ENCODE results near the gene SBF2. TPM values are rescaled to one million over a fixed set of nuclear protein-coding genes. Genes with fewer than 3 reads are reported as not detected.
A peak's percentile ranks its signal among the peaks of the same experiment; 100 is the strongest.
"Not testable (repeated sequence)": the region's sequence is repeated elsewhere in the genome, so short reads cannot be mapped to it uniquely, and the experiment has no call there.

The SBF2 gene
- total RNA-seq, 4 donors from 2014 or later: 20.6 to 48.6 (median 26.0) TPM

DNA sequence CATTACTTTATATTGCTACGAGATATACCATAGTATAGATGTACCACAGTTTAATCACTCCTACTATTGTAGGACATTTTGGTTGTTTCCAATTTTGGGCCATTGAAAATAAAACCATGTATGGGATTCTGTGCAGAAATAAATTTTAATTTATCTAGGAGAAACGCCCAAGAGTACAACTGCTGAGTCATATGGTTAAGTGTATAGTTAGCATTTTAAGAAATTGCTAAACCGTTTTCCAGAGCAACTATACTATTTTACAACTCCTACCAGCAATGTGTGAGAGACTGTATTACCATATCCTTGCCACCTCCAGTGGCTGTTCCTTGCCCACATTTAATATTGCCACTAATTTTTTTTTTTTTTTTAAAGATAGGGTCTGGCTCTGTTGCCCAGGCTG lies 163.1 kb downstream of the SBF2 start:
- TF ChIP-seq, protein P1, sequence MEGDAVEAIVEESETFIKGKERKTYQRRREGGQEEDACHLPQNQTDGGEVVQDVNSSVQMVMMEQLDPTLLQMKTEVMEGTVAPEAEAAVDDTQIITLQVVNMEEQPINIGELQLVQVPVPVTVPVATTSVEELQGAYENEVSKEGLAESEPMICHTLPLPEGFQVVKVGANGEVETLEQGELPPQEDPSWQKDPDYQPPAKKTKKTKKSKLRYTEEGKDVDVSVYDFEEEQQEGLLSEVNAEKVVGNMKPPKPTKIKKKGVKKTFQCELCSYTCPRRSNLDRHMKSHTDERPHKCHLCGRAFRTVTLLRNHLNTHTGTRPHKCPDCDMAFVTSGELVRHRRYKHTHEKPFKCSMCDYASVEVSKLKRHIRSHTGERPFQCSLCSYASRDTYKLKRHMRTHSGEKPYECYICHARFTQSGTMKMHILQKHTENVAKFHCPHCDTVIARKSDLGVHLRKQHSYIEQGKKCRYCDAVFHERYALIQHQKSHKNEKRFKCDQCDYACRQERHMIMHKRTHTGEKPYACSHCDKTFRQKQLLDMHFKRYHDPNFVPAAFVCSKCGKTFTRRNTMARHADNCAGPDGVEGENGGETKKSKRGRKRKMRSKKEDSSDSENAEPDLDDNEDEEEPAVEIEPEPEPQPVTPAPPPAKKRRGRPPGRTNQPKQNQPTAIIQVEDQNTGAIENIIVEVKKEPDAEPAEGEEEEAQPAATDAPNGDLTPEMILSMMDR (IDR thresholded peaks at IDR 0.05): no peak
- no peak for TF ChIP-seq POLR2A (IDR thresholded peaks at IDR 0.05)
- no peak overlapping the region for H3K27ac ChIP-seq
- 70 to 76% methylated on average over 3 of the region's 3 CpGs for WGBS, 2 donors
- no peaks in the 10 kb centered on the region for H3K36me3 ChIP-seq
- no peak for DNase-seq
- H3K4me3 ChIP-seq: no peak overlapping the region
- peaks cover 0 to 4% (median 0%) of the 10 kb centered on the region in 3 donors for H3K4me1 ChIP-seq
- intact Hi-C loops (cut with DNase I): no loop called here
- H3K9me3 ChIP-seq: no peaks in the 10 kb centered on the region
- H3K27me3 ChIP-seq: no peaks in the 10 kb centered on the region

DNA sequence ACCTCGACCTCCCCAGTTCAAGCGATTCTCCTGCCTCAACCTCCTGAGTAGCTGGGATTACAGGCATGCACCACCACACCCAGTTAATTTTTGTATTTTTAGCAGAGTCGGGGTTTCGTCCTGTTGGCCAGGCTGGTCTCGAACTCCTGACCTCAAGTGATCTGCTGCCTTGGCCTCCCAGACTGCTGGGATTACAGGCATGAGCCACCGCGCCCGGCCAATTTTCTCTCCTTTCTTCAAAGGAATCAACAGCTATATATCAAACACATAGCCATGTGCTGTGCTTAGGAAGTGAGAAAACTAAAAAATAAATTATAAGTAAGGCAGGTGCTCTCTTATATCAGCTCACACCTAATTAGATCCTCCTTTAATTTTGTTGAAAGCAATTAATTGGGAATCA lies 164.8 kb downstream of the SBF2 start:
- DNase-seq; H3K4me3 ChIP-seq; H3K36me3 ChIP-seq; H3K4me1 ChIP-seq; intact Hi-C loops (cut with DNase I); H3K9me3 ChIP-seq; H3K27ac ChIP-seq; H3K27me3 ChIP-seq: not testable (repeated sequence)
- 91 to 93% methylated on average over 8 of the region's 8 CpGs for WGBS, 2 donors

DNA sequence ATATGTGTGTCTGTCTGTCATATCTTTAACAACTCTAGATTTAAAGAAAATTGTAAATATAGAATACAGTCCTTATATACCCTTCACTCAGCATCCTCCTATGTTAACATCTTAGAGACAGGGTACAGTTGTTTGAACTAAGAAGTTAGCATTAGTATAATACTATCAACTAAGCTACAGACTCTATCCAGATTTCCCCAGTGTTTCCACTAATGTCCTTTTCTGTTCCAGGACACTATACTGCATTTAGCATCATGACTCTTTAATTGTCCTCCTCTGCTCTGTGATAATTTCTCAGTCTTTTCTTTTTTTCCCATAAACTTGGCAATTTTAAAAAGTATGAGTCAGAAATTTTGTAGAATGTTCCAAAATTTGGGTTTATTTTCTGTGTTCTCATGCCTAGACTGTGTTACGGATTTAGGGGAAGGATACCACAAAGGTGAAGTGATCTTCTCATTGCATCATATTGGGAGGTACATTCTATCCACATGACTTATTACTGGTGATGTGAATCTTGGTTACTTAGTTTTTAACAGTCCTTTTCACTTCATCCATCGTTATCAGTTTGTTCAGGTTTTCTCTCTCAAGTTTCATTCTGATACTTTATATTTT lies 168.4 kb downstream of the SBF2 start:
- peaks cover 0 to 34% (median 12%) of the 10 kb centered on the region in 3 donors for H3K4me1 ChIP-seq
- intact Hi-C loops (cut with DNase I): no loop called here
- no peaks in the 10 kb centered on the region for H3K36me3 ChIP-seq
- no peaks in the 10 kb centered on the region for H3K27me3 ChIP-seq
- no peak overlapping the region for H3K27ac ChIP-seq
- no peak for TF ChIP-seq POLR2A (IDR thresholded peaks at IDR 0.05)
- TF ChIP-seq, protein P1 (IDR thresholded peaks at IDR 0.05): no peak
- WGBS, 2 donors: 63 to 73% methylated on average over 2 of the region's 2 CpGs
- no peaks in the 10 kb centered on the region for H3K9me3 ChIP-seq
- no peak for DNase-seq
- H3K4me3 ChIP-seq: no peak overlapping the region

DNA sequence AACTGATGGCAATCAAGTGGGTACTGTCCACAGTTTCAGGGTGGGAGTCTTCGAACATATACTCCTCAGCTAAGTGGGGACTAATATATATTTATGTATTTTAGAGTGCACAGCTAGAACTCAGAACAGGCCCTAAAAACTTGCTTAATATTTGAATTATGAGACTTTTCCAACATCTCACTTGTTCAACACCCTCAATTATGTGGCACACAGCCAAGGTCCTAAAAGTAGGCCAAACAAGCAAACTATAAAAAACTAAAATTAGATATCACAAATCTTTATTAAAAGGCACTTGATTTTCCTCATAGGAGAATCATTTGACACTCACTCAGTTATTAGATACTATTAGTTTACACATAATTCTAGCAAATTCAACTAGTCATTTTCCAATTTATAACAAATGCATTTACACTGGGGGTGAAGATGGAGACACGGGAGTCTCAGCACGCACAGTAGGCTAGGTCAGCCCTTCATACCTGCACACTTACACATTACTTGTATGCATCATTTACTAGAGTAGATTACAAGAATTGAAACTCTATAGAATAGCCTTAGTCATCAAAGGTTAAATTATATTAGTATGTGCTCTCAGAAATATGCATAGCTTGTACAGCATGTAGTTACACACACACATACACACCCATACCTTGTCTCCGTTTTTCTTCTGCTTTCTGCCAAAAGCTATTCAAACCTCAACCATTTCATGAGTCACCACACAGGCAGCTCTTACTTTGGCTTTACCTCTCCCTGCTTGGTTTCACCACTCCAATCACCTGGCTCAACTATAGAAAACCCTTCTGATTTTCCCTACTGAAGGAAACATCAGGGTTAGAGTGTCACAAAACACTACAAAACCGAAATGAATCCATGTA lies 171.5 kb downstream of the SBF2 start:
- Histone ChIP-seq H3K4me3 (no peak overlapping the region), H3K4me1 (peaks cover 0 to 61% (median 25%) of the 10 kb centered on the region in 3 donors), H3K9me3 (no peaks in the 10 kb centered on the region), H3K27ac (peak overlapping the region; percentile 6 to 76 (median 58)), H3K36me3 (no peaks in the 10 kb centered on the region), H3K27me3 (no peaks in the 10 kb centered on the region)
- intact Hi-C loops (cut with DNase I): no loop called here
- TF ChIP-seq POLR2A (IDR thresholded peaks at IDR 0.05): no peak
- TF ChIP-seq, protein P1 (IDR thresholded peaks at IDR 0.05): no peak
- 36 to 47% methylated on average over 5 of the region's 5 CpGs for WGBS, 2 donors
- no peak for DNase-seq

DNA sequence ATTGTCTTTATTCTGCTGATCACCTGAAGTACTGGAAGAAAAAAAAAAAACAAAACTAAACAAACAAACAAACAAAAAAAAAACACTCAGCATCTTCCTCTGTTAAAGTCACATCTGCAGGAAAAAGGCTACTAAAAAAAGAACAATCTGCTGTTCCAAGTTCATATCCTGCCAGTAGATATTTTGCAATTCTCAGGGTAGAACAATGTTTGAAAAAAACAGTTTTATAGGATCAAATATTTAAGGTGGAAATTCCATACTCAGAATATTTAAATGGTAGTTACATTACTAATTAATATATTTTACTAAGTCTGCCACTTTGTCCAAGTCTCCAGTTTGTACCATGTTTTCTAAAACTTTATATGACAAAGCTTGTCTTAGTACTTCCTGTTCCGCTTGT lies 175.2 kb downstream of the SBF2 start:
- no peaks in the 10 kb centered on the region for H3K27me3 ChIP-seq
- H3K9me3 ChIP-seq: no peaks in the 10 kb centered on the region
- peaks cover 0 to 60% (median 25%) of the 10 kb centered on the region in 3 donors for H3K4me1 ChIP-seq
- peak overlapping the region in 2 of 4 donors; percentile 36 to 44 for H3K27ac ChIP-seq
- H3K36me3 ChIP-seq: no peaks in the 10 kb centered on the region
- TF ChIP-seq, protein P1 (IDR thresholded peaks at IDR 0.05): no peak
- TF ChIP-seq POLR2A (IDR thresholded peaks at IDR 0.05): no peak
- DNase-seq: no peak
- intact Hi-C loops (cut with DNase I): no loop called here
- H3K4me3 ChIP-seq: no peak overlapping the region
- WGBS, 2 donors: 83 to 93% methylated on average over 1 of the region's 1 CpG

Data from esophagus squamous epithelium (tissue), 5 donors.